GM12878 (cell line): Measurements from ENCODE around the gene VPS54. TPM values are rescaled to one million over a fixed set of nuclear protein-coding genes. Genes with fewer than 3 reads are reported as not detected.

ENCODE experiments used
- ATAC-seq: fragments of 200-7000 bp; cut with Tn5 transposase; 3 replicates; pipeline ENCODE4 v1.9.1; 2020; ENCODE audit warnings: mild to moderate bottlenecking, moderate library complexity
- BruUV-seq: library from RNA; stranded (reverse); fragments of 400-500 nt; replicated peaks from 2 replicates; lab custom pipeline; 2021; lab: Mats Ljungman, UMichigan
- CTCF ChIA-PET: fragments of 300-600 bp; sonication (Branson Sonifier 250); formaldehyde crosslinking; extraction: SDS; loops from one replicate; lab custom pipeline; 2021; ENCODE audit warnings: inconsistent platforms; lab: Yijun Ruan, JAX
- POLR2A ChIA-PET: fragments of 350-600 bp; formaldehyde crosslinking; extraction: SDS; loops from one replicate; lab custom pipeline; 2021; ENCODE audit warnings: inconsistent platforms; lab: Charles Lee
- RAD21 ChIA-PET: fragments of 300-600 bp; sonication (Branson Sonifier 250); formaldehyde crosslinking; loops from one replicate; lab custom pipeline; 2023; ENCODE audit warnings: antibody characterized with exemption; ENCODE audit not compliant: unreplicated experiment; lab: Charles Lee
- SMC1A ChIA-PET: fragments of 300-600 bp; sonication (Branson Sonifier 250); formaldehyde crosslinking; loops from one replicate; lab custom pipeline; 2023; ENCODE audit not compliant: unreplicated experiment, uncharacterized antibody; lab: Charles Lee
- DNase-seq: peaks from one replicate; pipeline ENCODE4 v3.0.0-alpha.2; 2011; ENCODE audit warnings: low read depth, low spot score
- FAIRE-seq: peaks from 3 replicates; lab custom pipeline; 2011; peaks lifted over from hg19 to GRCh38; lab: Jason Lieb, UNC
- H2AFZ ChIP-seq: 2 replicates; pipeline ENCODE4 v1.6.0; 2011; ENCODE audit warnings: low read depth, low read length, control low read depth; ENCODE audit not compliant: control insufficient read depth
- H3K27ac ChIP-seq: 2 replicates; pipeline ENCODE4 v1.5.1; 2011; ENCODE audit warnings: control low read depth; ENCODE audit not compliant: control insufficient read depth, insufficient read depth
- H3K27me3 ChIP-seq, 2 experiments: replicated peaks in 1 of 2; 2 replicates each; pipeline versions ENCODE4 v1.6.0 to v1.6.1; 2011; ENCODE audit warnings: low read length in 1 of 2; ENCODE audit not compliant: control insufficient read depth in 2 of 2, insufficient read depth in 2 of 2
- H3K36me3 ChIP-seq, 2 experiments: 2 replicates each; pipeline ENCODE4 v1.5.1; 2011; ENCODE audit warnings: low read length in 1 of 2; ENCODE audit not compliant: control insufficient read depth in 2 of 2, insufficient read depth in 2 of 2
- H3K4me1 ChIP-seq: 2 replicates; pipeline ENCODE4 v1.6.1; 2011; ENCODE audit warnings: mild to moderate bottlenecking, low read length, moderate library complexity, mixed read lengths; ENCODE audit not compliant: control insufficient read depth, insufficient read depth
- H3K4me2 ChIP-seq: 2 replicates; pipeline ENCODE4 v1.6.0; 2011; ENCODE audit warnings: control low read depth; ENCODE audit not compliant: control insufficient read depth, insufficient read depth
- H3K4me3 ChIP-seq: fragments of 200-600 bp; sonication (generic); 2 replicates; pipeline ENCODE4 v1.5.1; 2016
- H3K79me2 ChIP-seq: 2 replicates; pipeline ENCODE4 v1.6.0; 2011; ENCODE audit warnings: low read length; ENCODE audit not compliant: control insufficient read depth, insufficient read depth
- H3K9ac ChIP-seq: 2 replicates; pipeline ENCODE4 v1.8.0; 2011; ENCODE audit warnings: low read length, control low read depth, mixed read lengths; ENCODE audit not compliant: control insufficient read depth, insufficient read depth
- H3K9me3 ChIP-seq: replicated peaks from 3 replicates; pipeline ENCODE4 v1.5.1; 2011; ENCODE audit warnings: mild to moderate bottlenecking, low read length; ENCODE audit not compliant: control insufficient read depth, insufficient read depth
- H4K20me1 ChIP-seq: 2 replicates; pipeline ENCODE4 v1.6.0; 2011; ENCODE audit not compliant: control insufficient read depth, insufficient read depth
- EGR1 ChIP-seq, 2 experiments: IDR thresholded peaks; 1 replicate in 1 of 2; 2 replicates in 1 of 2; pipeline ENCODE4 v1.6.1; 2011 to 2012; ENCODE audit warnings: low read depth in 2 of 2, low read length in 2 of 2, borderline replicate concordance in 1 of 2, mild to moderate bottlenecking in 1 of 2, moderate library complexity in 1 of 2
- ESRRA ChIP-seq: IDR thresholded peaks from 2 replicates; pipeline ENCODE4 v1.6.1; 2012; ENCODE audit warnings: mild to moderate bottlenecking, low read length, improper control_type of control experiment
- FOXM1 ChIP-seq: IDR thresholded peaks from 2 replicates; pipeline ENCODE4 v1.6.1; 2012; ENCODE audit warnings: low read depth, mild to moderate bottlenecking, inconsistent platforms, low read length, moderate library complexity
- HDAC6 ChIP-seq: fragments of 200-600 bp; sonication (generic); IDR thresholded peaks from one replicate; pipeline ENCODE4 v1.8.0; 2017; ENCODE audit warnings: antibody characterized with exemption; ENCODE audit not compliant: unreplicated experiment
- IKZF2 ChIP-seq, 2 experiments: fragments of 450-650 bp; IDR thresholded peaks; 2 replicates each; pipeline ENCODE4 v1.6.1; 2017; ENCODE audit warnings: mild to moderate bottlenecking in 2 of 2, moderate library complexity in 2 of 2
- MTA2 ChIP-seq: fragments of 450-650 bp; IDR thresholded peaks from 2 replicates; pipeline ENCODE4 v1.6.1; 2016; ENCODE audit warnings: low read depth, mild to moderate bottlenecking, moderate library complexity
- NFYA ChIP-seq: IDR thresholded peaks from 2 replicates; pipeline ENCODE4 v1.6.1; 2011; ENCODE audit warnings: low read depth, mild to moderate bottlenecking, low read length, improper control_type of control experiment, borderline replicate concordance
- SPI1 ChIP-seq: IDR thresholded peaks from 2 replicates; pipeline ENCODE4 v1.6.1; 2011; ENCODE audit warnings: low read depth, mild to moderate bottlenecking, low read length, moderate library complexity, borderline replicate concordance; ENCODE audit not compliant: insufficient read depth
- YY1 ChIP-seq: IDR thresholded peaks from 2 replicates; pipeline ENCODE4 v1.6.1; 2011; ENCODE audit warnings: low read depth, mild to moderate bottlenecking, low read length
- ZNF384 ChIP-seq: IDR thresholded peaks from 2 replicates; pipeline ENCODE4 v1.6.1; 2012; ENCODE audit warnings: low read depth, mild to moderate bottlenecking, low read length, improper control_type of control experiment, borderline replicate concordance
- WGBS: methylation state at CpG from one replicate; pipeline ENCODE4 v1.1.6; 2016; ENCODE audit warnings: low lambda C conversion rate; ENCODE audit not compliant: insufficient replicate concordance, insufficient coverage; ENCODE audit errors: missing lambda C conversion rate; 5-methylcytosine and 5-hydroxymethylcytosine counted together
- in situ Hi-C: fragments of 300-500 bp; cut with MboI; formaldehyde crosslinking; loops from 9 replicates; pipeline ENCODE4 v1.14.3; 2018; ENCODE audit warnings: mixed read lengths
- intact Hi-C: fragments of 100-400 bp; cut with micrococcal nuclease; formaldehyde crosslinking; loops from one replicate; pipeline ENCODE4 v1.14.2; 2022; ENCODE audit not compliant: unreplicated experiment
- polyA plus RNA-seq, 11 experiments: library from polyadenylated mRNA; depleted of rRNA in 4 of 11; unstranded in 6 of 11; stranded (reverse) in 5 of 11; fragments of >200 nt; fragmentation: Nextera tagmentation in 4 of 11; fragmentation: Illumina TruSeq in 1 of 11; extraction: Ambion mirVana in 4 of 11; extraction: Trizol in 1 of 11; gene quantifications; 1 replicate in 1 of 11; 2 replicates in 10 of 11; pipeline versions ENCODE4 v1.2.1 to v1.2.3, GENCODE V29; 2011 to 2016; ENCODE audit warnings: inconsistent platforms in 2 of 11, missing spikeins in 2 of 11, low read depth in 1 of 11
- total RNA-seq, 4 experiments: library from RNA; depleted of rRNA in 3 of 4; stranded (reverse); fragments of >200 nt in 3 of 4; fragmentation: Illumina TruSeq in 1 of 4; extraction: Trizol in 1 of 4; gene quantifications; 2 replicates each; pipeline versions ENCODE4 v1.2.1 to v1.2.3, GENCODE V29; 2013 to 2021
- TF ChIP-seq, protein P1 (sequence below): fragments of 450-650 bp; conservative IDR thresholded peaks from 2 replicates; pipeline ENCODE4 v1.6.1; 2017; ENCODE audit warnings: mild to moderate bottlenecking, moderate library complexity

The VPS54 gene
- total and polyA plus RNA-seq, 10 of the 15 experiments (the other 5 are each of a cell fraction or from before 2014, with no cell fraction given): 1.6 to 16.2 (median 9.3) TPM

DNA sequence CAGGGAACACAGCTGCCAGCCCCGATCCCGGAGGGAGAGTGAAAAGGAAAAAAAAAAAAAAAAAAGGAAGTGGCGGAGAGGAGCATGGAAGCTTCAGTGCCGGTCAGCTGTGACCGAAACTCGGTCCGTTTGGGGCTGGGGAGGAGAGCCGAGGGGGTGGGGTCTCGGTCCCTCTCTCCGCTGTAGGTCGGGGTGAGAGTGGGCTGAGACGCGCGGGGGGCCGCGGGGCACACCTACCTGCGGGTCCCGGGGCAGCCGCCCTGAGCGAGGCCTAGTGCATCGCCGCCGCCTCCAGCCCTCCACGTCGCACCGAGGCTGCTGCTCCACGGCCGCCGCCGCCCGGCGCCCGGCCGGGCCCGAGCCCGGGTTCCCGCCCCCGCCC is 536 bp downstream of the VPS54 start:
- TF ChIP-seq FOXM1 (no peak), HDAC6 (no peak), EGR1 (IDR thresholded peaks at IDR 0.05; ENCODE audit: borderline replicate concordance in 1 of 2, low read depth in 2 of 2, low read length in 2 of 2) (0 out of 3 replicates have a peak, but pooled peaks of 1 of the 2 experiments have one; percentile 13), IKZF2 (IDR thresholded peaks at IDR 0.05) (0 out of 4 replicates have a peak, but pooled peaks of 1 of the 2 experiments have one; percentile 68), MTA2 (0 out of 2 replicates have a peak, but pooled peaks have one; percentile 3), SPI1 (peak; percentile 77; the same call in 1 of the 2 replicates), NFYA (no peak), ZNF384 (peak; percentile 42; the same call in 1 of the 2 replicates), ESRRA (no peak), YY1 (peak; percentile 25; the same call in 1 of the 2 replicates)
- TF ChIP-seq, protein P1, sequence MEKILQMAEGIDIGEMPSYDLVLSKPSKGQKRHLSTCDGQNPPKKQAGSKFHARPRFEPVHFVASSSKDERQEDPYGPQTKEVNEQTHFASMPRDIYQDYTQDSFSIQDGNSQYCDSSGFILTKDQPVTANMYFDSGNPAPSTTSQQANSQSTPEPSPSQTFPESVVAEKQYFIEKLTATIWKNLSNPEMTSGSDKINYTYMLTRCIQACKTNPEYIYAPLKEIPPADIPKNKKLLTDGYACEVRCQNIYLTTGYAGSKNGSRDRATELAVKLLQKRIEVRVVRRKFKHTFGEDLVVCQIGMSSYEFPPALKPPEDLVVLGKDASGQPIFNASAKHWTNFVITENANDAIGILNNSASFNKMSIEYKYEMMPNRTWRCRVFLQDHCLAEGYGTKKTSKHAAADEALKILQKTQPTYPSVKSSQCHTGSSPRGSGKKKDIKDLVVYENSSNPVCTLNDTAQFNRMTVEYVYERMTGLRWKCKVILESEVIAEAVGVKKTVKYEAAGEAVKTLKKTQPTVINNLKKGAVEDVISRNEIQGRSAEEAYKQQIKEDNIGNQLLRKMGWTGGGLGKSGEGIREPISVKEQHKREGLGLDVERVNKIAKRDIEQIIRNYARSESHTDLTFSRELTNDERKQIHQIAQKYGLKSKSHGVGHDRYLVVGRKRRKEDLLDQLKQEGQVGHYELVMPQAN: 0 out of 2 replicates have a peak, but pooled peaks have one; percentile 43
- Histone ChIP-seq H3K4me1 (peaks cover 5% of the 10 kb centered on the region; the same call in 1 of the 2 replicates), H3K9ac (peak overlapping the region; percentile 96), H3K4me2 (peak overlapping the region; percentile 56), H4K20me1 (no peaks in the 10 kb centered on the region), H3K4me3 (peak overlapping the region; percentile 92), H3K79me2 (peaks cover 43% of the 10 kb centered on the region), H2AFZ (peak overlapping the region; percentile 87), H3K27ac (peak overlapping the region; percentile 90), H3K27me3 (no peaks in the 10 kb centered on the region), H3K36me3 (no peaks in the 10 kb centered on the region), H3K9me3 (no peaks in the 10 kb centered on the region)
- in situ Hi-C loops (no loop called here), intact Hi-C loops (no loop called here)
- ChIA-PET SMC1A (interaction anchor here (0.7 to 1.9 kb wide), 4 partner anchors 40 to 312 kb away, joined by 3 to 8 read pairs (median 4); no protein-coding TSS in a partner anchor), POLR2A (interaction anchor here (0.6 to 1.1 kb wide), 5 partner anchors 31 to 1042 kb away, joined by 3 to 4 read pairs (median 3); no protein-coding TSS in a partner anchor), CTCF (interaction anchor here (0.8 to 1.4 kb wide), 2 partner anchors 310 to 312 kb away, joined by 3 to 4 read pairs; no protein-coding TSS in a partner anchor), RAD21 (interaction anchor here (0.6 to 2.2 kb wide), 3 partner anchors 17 to 430 kb away, joined by 3 to 8 read pairs (median 3); partner anchors contain the start of genes MDH1 and WDPCP)
- DNase-seq (no peak), FAIRE-seq (no peak), ATAC-seq (peak; percentile 70; the same call in 2 of the 3 replicates)
- no TSS peak for BruUV-seq
- WGBS: 0% methylated on average over 11 of the region's 38 CpGs
